ENCODE measurements around the gene PTPRF.

PTPRF gene

DNA sequence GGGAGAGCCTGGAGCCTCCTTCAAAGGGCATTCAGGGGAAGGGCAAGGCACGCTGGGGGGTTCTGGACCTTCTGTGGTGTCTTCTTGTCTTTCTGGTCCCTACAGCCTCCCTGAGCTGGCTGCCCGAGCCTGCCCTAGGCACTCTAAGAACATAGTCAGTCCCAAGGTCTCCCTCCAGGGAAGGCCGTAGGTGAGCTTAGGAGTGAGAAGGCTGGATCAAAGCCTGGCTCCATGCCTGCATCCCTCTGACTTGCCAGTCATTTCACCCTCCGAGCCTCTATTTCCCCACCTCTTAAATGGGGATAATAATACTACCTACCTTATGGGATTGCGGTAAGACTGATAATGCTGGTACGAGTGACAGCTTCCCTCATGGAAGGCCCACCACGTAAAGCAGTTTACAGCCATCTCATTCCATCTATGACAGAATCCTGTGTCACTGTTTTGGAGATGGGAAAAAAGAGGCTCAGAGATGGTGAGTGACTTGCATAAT lies 20.8 kb downstream of the PTPRF start:
- DNase-seq (ENCODE audit: low read depth), result no peak
- TF ChIP-seq, protein P1, sequence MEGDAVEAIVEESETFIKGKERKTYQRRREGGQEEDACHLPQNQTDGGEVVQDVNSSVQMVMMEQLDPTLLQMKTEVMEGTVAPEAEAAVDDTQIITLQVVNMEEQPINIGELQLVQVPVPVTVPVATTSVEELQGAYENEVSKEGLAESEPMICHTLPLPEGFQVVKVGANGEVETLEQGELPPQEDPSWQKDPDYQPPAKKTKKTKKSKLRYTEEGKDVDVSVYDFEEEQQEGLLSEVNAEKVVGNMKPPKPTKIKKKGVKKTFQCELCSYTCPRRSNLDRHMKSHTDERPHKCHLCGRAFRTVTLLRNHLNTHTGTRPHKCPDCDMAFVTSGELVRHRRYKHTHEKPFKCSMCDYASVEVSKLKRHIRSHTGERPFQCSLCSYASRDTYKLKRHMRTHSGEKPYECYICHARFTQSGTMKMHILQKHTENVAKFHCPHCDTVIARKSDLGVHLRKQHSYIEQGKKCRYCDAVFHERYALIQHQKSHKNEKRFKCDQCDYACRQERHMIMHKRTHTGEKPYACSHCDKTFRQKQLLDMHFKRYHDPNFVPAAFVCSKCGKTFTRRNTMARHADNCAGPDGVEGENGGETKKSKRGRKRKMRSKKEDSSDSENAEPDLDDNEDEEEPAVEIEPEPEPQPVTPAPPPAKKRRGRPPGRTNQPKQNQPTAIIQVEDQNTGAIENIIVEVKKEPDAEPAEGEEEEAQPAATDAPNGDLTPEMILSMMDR (IDR thresholded peaks at IDR 0.05; ENCODE audit: low read depth, low read length, missing control alignments), result no peak
- no peak overlapping the region for H3K4me3 ChIP-seq (ENCODE audit: low read depth, low read length)

DNA sequence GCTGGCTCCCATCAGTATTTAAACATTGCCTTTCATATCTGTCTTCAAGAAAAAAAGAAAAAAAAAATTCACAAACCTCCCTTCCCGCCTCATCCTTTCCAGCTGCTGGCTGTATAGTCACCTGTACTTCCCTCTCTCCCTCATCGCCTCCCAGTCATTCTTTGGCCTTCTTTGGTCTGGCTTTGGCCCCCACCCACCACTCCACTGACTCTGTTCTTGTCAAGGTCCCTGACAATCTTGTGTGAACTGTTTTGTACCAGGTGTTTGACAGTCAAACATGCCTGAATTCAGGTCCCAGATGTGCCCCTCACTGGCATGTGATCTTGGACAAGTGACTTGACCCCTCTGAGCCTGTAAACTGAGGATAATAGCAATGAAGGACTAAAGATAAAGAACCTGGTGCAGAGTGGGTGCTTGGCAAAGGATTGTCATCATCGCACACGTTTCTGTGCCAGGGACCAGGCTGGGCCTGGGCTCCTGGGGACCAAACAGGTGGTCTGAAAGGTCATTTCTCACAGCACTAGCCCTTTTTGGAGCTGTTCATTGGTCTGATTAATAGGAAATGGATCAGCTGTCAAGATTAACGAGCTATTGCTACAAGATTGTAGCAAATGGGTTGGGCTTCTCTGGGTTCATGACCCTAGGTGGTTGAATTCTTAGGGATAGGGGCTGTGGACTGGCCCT lies 21.5 kb downstream of the PTPRF start:
- no peak for DNase-seq (ENCODE audit: low read depth)
- TF ChIP-seq, protein P1 (IDR thresholded peaks at IDR 0.05; ENCODE audit: low read depth, low read length, missing control alignments), result no peak
- H3K4me3 ChIP-seq (ENCODE audit: low read depth, low read length), result no peak overlapping the region

DNA sequence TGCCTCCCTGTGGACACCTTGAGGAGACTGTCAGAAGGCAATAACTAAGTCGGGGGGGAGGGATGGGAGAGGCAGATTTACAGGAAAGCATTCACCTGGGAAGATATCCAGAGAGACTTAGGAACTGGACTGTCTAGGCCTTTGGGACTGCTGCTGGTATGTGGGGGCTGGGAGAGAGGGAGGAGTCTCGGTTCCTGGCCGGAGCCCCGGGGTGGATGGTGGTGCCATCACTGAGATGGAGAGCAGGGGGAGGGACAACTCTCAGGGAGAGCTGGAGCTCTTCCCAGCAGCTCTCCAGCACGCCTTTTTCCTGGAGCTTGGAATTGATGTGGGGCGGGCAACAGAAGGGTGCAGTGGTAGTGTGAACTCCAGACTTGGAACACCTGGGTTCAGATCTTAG lies 22.1 kb downstream of the PTPRF start:
- H3K4me3 ChIP-seq (ENCODE audit: low read depth, low read length), result no peak overlapping the region
- TF ChIP-seq, protein P1 (IDR thresholded peaks at IDR 0.05; ENCODE audit: low read depth, low read length, missing control alignments), result no peak
- DNase-seq (ENCODE audit: low read depth), result no peak

DNA sequence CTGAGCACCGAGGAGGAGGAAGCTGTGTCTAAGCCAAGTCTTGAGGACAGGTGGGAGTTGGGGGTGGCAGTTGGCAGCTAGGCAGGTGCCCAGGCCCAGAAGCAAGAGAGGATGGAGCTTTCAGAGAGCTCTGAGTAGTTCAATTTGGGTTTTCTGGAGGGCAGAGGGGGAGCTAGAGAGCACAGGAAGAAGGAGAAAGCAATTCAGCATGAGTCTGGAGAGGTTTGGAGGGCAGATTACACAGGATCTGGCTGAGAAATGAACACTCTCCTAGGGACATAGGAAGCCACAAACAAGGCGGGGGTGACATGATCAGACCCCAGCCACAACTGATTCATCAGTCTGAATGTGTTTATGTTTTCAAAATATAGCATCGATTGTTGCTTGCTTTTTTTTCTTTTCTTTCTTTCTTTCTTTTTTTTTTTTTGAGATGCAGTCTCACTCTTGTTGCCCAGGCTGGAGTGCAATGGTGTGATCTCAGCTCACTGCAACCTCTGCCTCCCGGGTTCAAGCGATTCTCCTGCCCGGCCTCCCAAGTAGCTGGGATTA lies 23.8 kb downstream of the PTPRF start:
- TF ChIP-seq, protein P1 (IDR thresholded peaks at IDR 0.05; ENCODE audit: low read depth, low read length, missing control alignments), result peak; percentile 77
- DNase-seq (ENCODE audit: low read depth), result no peak
- no peak overlapping the region for H3K4me3 ChIP-seq (ENCODE audit: low read depth, low read length)

DNA sequence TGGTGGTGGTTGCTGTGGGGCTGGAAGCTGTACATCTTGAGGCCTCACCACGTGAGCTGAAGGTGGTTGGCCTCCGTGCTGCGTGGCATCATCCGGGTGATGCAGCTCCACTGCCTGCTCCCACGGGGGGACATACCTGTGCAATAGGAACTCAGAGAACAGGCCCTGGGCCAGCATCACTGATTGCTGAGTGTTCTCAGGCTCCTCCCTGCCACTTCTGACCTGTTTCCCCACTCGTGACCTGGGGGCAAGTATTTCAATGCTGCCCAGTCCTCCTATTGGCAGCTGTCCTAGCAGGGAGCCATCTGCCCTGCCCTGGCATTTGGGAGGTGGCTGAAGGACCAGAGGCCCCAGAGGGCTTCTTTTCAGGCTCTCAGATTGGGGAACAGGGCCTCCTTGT lies 26.1 kb downstream of the PTPRF start:
- DNase-seq (ENCODE audit: low read depth), result no peak
- TF ChIP-seq, protein P1 (IDR thresholded peaks at IDR 0.05; ENCODE audit: low read depth, low read length, missing control alignments), result no peak
- H3K4me3 ChIP-seq (ENCODE audit: low read depth, low read length), result no peak overlapping the region

DNA sequence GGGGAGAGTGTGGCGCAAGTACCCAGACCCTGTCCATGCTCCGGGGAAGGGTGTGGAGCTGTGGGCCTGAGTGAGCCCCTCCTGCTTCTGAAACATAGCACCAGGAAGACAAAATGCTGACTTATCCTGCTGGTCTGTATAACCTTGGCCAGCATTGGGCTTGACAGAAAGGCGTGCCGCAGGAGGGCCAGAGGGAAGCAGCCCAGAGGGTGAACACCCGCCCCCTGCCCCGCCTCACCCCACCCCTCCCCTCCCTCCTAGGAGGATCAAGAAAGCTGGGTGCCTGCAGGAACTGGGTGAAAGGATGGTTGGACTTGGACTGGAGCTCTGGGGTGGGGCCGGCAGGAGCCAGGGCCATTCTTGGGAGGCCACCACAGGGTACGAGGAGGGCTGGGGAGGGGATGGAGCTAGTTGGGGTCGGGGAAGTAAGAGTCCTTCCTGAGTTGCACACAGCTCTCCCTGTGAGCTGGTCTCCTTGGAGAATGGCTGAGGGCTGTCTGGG lies 27.1 kb downstream of the PTPRF start:
- TF ChIP-seq, protein P1 (IDR thresholded peaks at IDR 0.05; ENCODE audit: low read depth, low read length, missing control alignments), result no peak
- DNase-seq (ENCODE audit: low read depth), result no peak

More for the DNA sequence above, 27.1 kb downstream of the PTPRF start:
- H3K4me3 ChIP-seq (ENCODE audit: low read depth, low read length), result no peak overlapping the region
